ENCODE results near the gene LEFTY1. TPM values are rescaled to one million over a fixed set of nuclear protein-coding genes. Genes with fewer than 3 reads are reported as not detected.

Gene LEFTY1
- total and polyA plus RNA-seq, 9 of the 15 experiments (the other 6 are each of a cell fraction or from before 2014, with no cell fraction given), result 0.07 to 0.24 (median 0.17) TPM; not detected in 5

- TF ChIP-seq ARID3B (CRISPR knock-in tag; IDR thresholded peaks at IDR 0.05; ENCODE audit: borderline replicate concordance) (peak; percentile 84; the same call in 1 of the 2 replicates), ZNF707 (CRISPR knock-in tag; conservative IDR thresholded peaks at IDR 0.05) (peak; percentile 59; the same call in 1 of the 2 replicates), ELK1 (CRISPR knock-in tag; IDR thresholded peaks at IDR 0.05) (no peak), HDAC2 (IDR thresholded peaks at IDR 0.05) (peak; percentile 92; the same call in 1 of the 2 replicates), CHD1 (IDR thresholded peaks at IDR 0.05; ENCODE audit: low read length) (no peak), ZNF274 (IDR thresholded peaks at IDR 0.05; ENCODE audit: borderline replicate concordance, low read depth, low read length) (peak; percentile 88), USF2 (CRISPR knock-in tag; IDR thresholded peaks at IDR 0.05) (no peak), MCM2 (IDR thresholded peaks at IDR 0.05; ENCODE audit: low read depth) (no peak), POLR3A (IDR thresholded peaks at IDR 0.05; ENCODE audit: borderline replicate concordance, extremely low read depth, insufficient read depth, insufficient read length) (no peak), ZNF217 (CRISPR knock-in tag; IDR thresholded peaks at IDR 0.05) (no peak), YBX1 (IDR thresholded peaks at IDR 0.05) (no peak; the same call in 1 of the 2 replicates), ATF1 (CRISPR knock-in tag; IDR thresholded peaks at IDR 0.05) (no peak), ATF1 (tag; IDR thresholded peaks at IDR 0.05) (peak; percentile 77), FOS (IDR thresholded peaks at IDR 0.05; ENCODE audit: extremely low read depth, insufficient read length) (no peak), GTF2A2 (tag; IDR thresholded peaks at IDR 0.05) (peak; percentile 82), NR2F6 (CRISPR knock-in tag; IDR thresholded peaks at IDR 0.05) (0 out of 2 replicates have a peak, but pooled peaks have one; percentile 31), SMC3 (conservative IDR thresholded peaks at IDR 0.05; ENCODE audit: insufficient read depth, low read depth, low read length) (no peak), TEAD1 (CRISPR knock-in tag; IDR thresholded peaks at IDR 0.05) (peak; percentile 69 to 95; a peak in 2 of 4 replicates)
- TF ChIP-seq, protein P1, sequence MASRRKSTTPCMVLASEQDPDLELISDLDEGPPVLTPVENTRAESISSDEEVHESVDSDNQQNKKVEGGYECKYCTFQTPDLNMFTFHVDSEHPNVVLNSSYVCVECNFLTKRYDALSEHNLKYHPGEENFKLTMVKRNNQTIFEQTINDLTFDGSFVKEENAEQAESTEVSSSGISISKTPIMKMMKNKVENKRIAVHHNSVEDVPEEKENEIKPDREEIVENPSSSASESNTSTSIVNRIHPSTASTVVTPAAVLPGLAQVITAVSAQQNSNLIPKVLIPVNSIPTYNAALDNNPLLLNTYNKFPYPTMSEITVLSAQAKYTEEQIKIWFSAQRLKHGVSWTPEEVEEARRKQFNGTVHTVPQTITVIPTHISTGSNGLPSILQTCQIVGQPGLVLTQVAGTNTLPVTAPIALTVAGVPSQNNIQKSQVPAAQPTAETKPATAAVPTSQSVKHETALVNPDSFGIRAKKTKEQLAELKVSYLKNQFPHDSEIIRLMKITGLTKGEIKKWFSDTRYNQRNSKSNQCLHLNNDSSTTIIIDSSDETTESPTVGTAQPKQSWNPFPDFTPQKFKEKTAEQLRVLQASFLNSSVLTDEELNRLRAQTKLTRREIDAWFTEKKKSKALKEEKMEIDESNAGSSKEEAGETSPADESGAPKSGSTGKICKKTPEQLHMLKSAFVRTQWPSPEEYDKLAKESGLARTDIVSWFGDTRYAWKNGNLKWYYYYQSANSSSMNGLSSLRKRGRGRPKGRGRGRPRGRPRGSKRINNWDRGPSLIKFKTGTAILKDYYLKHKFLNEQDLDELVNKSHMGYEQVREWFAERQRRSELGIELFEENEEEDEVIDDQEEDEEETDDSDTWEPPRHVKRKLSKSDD (conservative IDR thresholded peaks at IDR 0.05; ENCODE audit: low read length), result no peak
- TF ChIP-seq, protein P2, sequence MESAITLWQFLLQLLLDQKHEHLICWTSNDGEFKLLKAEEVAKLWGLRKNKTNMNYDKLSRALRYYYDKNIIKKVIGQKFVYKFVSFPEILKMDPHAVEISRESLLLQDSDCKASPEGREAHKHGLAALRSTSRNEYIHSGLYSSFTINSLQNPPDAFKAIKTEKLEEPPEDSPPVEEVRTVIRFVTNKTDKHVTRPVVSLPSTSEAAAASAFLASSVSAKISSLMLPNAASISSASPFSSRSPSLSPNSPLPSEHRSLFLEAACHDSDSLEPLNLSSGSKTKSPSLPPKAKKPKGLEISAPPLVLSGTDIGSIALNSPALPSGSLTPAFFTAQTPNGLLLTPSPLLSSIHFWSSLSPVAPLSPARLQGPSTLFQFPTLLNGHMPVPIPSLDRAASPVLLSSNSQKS (CRISPR knock-in tag; IDR thresholded peaks at IDR 0.05), result no peak
These were observed 39.5 kb upstream of the LEFTY1 start (continued) for GRCh38 chr1:225928186-225929175.

Data from K562 (cell line).